Measurements from ENCODE around the gene RAD23B. TPM values are rescaled to one million over a fixed set of nuclear protein-coding genes. Genes with fewer than 3 reads are reported as not detected.

The RAD23B gene
- total and polyA plus RNA-seq, 2 of the 13 experiments (the other 11 are each of a cell fraction or from before 2014, with no cell fraction given), result 133 to 156 TPM

DNA sequence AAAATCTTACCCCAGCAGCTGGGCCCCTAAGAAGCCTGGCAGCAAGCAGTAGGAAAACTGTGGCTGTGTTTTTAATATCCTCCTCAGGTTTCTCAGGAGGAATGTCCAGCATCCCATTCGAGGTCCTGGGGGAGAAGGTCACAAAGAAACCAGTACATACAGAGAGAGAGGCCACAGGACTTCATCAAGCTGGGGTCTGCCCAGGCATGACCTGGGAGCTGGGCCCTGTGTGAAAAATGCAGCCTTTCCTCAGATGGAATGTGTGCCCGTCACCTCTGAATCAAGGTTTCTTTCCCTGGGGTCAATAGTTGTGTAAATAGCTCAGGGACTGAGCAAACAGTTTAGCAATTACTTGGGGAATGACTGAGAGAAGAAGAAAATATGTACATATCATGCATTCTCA lies 33.9 kb upstream of the RAD23B start (continued):
- TF ChIP-seq RNF2 (conservative IDR thresholded peaks at IDR 0.05; ENCODE audit: low read depth) (no peak), MIXL1 (CRISPR knock-in tag; IDR thresholded peaks at IDR 0.05) (peak; percentile 90), FOXC1 (CRISPR knock-in tag; IDR thresholded peaks at IDR 0.05; ENCODE audit: borderline replicate concordance) (no peak), XBP1 (CRISPR knock-in tag; IDR thresholded peaks at IDR 0.05) (no peak), ZNF280D (CRISPR knock-in tag; IDR thresholded peaks at IDR 0.05) (peak; percentile 32; the same call in 1 of the 2 replicates), ZNF383 (CRISPR knock-in tag; IDR thresholded peaks at IDR 0.05; ENCODE audit: borderline replicate concordance) (no peak), PCBP1 (IDR thresholded peaks at IDR 0.05; ENCODE audit: borderline replicate concordance, low read depth, low read length) (no peak), GABPB1 (CRISPR knock-in tag; IDR thresholded peaks at IDR 0.05) (0 out of 2 replicates have a peak, but pooled peaks have one; percentile 16), SP140L (CRISPR knock-in tag; IDR thresholded peaks at IDR 0.05; ENCODE audit: borderline replicate concordance) (peak; percentile 46; the same call in 1 of the 2 replicates), TBL1XR1 (IDR thresholded peaks at IDR 0.05; ENCODE audit: borderline replicate concordance, low read length, partially characterized antibody) (peak; percentile 66), ZNF605 (CRISPR knock-in tag; IDR thresholded peaks at IDR 0.05) (peak; percentile 28; the same call in 1 of the 2 replicates), CC2D1A (CRISPR knock-in tag; IDR thresholded peaks at IDR 0.05) (no peak), ZNF772 (CRISPR knock-in tag; IDR thresholded peaks at IDR 0.05) (0 out of 2 replicates have a peak, but pooled peaks have one; percentile 31), STAG1 (CRISPR knock-in tag; IDR thresholded peaks at IDR 0.05) (peak; percentile 21; the same call in 1 of the 2 replicates), AKAP8 (CRISPR knock-in tag; IDR thresholded peaks at IDR 0.05) (peak; percentile 35; the same call in 1 of the 2 replicates), CBX2 (IDR thresholded peaks at IDR 0.05; ENCODE audit: low read depth, low read length) (no peak), CBX2 (CRISPR knock-in tag; IDR thresholded peaks at IDR 0.05; ENCODE audit: low read depth) (no peak)
- TF ChIP-seq, protein P1, sequence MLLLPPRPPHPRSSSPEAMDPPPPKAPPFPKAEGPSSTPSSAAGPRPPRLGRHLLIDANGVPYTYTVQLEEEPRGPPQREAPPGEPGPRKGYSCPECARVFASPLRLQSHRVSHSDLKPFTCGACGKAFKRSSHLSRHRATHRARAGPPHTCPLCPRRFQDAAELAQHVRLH (CRISPR knock-in tag; IDR thresholded peaks at IDR 0.05; ENCODE audit: borderline replicate concordance, low read depth), result peak; percentile 63; the same call in 1 of the 2 replicates
- TF ChIP-seq, protein P2, sequence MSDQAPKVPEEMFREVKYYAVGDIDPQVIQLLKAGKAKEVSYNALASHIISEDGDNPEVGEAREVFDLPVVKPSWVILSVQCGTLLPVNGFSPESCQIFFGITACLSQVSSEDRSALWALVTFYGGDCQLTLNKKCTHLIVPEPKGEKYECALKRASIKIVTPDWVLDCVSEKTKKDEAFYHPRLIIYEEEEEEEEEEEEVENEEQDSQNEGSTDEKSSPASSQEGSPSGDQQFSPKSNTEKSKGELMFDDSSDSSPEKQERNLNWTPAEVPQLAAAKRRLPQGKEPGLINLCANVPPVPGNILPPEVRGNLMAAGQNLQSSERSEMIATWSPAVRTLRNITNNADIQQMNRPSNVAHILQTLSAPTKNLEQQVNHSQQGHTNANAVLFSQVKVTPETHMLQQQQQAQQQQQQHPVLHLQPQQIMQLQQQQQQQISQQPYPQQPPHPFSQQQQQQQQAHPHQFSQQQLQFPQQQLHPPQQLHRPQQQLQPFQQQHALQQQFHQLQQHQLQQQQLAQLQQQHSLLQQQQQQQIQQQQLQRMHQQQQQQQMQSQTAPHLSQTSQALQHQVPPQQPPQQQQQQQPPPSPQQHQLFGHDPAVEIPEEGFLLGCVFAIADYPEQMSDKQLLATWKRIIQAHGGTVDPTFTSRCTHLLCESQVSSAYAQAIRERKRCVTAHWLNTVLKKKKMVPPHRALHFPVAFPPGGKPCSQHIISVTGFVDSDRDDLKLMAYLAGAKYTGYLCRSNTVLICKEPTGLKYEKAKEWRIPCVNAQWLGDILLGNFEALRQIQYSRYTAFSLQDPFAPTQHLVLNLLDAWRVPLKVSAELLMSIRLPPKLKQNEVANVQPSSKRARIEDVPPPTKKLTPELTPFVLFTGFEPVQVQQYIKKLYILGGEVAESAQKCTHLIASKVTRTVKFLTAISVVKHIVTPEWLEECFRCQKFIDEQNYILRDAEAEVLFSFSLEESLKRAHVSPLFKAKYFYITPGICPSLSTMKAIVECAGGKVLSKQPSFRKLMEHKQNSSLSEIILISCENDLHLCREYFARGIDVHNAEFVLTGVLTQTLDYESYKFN (CRISPR knock-in tag; conservative IDR thresholded peaks at IDR 0.05), result peak; percentile 90
- TF ChIP-seq, protein P3, sequence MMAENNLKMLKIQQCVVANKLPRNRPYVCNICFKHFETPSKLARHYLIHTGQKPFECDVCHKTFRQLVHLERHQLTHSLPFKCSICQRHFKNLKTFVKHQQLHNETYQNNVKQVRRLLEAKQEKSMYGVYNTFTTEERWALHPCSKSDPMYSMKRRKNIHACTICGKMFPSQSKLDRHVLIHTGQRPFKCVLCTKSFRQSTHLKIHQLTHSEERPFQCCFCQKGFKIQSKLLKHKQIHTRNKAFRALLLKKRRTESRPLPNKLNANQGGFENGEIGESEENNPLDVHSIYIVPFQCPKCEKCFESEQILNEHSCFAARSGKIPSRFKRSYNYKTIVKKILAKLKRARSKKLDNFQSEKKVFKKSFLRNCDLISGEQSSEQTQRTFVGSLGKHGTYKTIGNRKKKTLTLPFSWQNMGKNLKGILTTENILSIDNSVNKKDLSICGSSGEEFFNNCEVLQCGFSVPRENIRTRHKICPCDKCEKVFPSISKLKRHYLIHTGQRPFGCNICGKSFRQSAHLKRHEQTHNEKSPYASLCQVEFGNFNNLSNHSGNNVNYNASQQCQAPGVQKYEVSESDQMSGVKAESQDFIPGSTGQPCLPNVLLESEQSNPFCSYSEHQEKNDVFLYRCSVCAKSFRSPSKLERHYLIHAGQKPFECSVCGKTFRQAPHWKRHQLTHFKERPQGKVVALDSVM (CRISPR knock-in tag; IDR thresholded peaks at IDR 0.05), result 0 out of 2 replicates have a peak, but pooled peaks have one; percentile 15
- TF ChIP-seq, protein P4, sequence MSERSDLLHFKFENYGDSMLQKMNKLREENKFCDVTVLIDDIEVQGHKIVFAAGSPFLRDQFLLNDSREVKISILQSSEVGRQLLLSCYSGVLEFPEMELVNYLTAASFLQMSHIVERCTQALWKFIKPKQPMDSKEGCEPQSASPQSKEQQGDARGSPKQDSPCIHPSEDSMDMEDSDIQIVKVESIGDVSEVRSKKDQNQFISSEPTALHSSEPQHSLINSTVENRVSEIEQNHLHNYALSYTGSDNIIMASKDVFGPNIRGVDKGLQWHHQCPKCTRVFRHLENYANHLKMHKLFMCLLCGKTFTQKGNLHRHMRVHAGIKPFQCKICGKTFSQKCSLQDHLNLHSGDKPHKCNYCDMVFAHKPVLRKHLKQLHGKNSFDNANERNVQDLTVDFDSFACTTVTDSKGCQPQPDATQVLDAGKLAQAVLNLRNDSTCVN (CRISPR knock-in tag; IDR thresholded peaks at IDR 0.05; ENCODE audit: borderline replicate concordance), result 0 out of 2 replicates have a peak, but pooled peaks have one; percentile 28

All from HepG2 (cell line).